Vagina (tissue), 2 donors: ENCODE measurements around the gene NUDT16. TPM values are rescaled to one million over a fixed set of nuclear protein-coding genes. Genes with fewer than 3 reads are reported as not detected.
"Not testable (repeated sequence)": the region's sequence is repeated elsewhere in the genome, so short reads cannot be mapped to it uniquely, and the experiment has no call there.

ENCODE experiments used
- DNase-seq, 2 donors: peaks; one replicate each; pipeline ENCODE4 v3.0.0-alpha.2; 2017; ENCODE audit errors: extremely low spot score in 2 of 2
- H3K27ac ChIP-seq: fragments of 200-600 bp; sonication (generic); one replicate; pipeline ENCODE4 v1.5.1; 2019
- H3K27me3 ChIP-seq: fragments of 200-600 bp; sonication (generic); one replicate; pipeline ENCODE4 v1.5.1; 2019
- H3K36me3 ChIP-seq, 2 donors: fragments of 200-600 bp; sonication (generic); one replicate each; pipeline ENCODE4 v1.5.1; 2017 to 2019
- H3K4me1 ChIP-seq: fragments of 200-600 bp; sonication (generic); one replicate; pipeline ENCODE4 v1.5.1; 2019
- H3K4me3 ChIP-seq, 2 donors: fragments of 200-600 bp; sonication (generic); 1 replicate in 1 of 2; 2 replicates in 1 of 2; pipeline ENCODE4 v1.5.1; 2016 to 2019
- H3K9me3 ChIP-seq: fragments of 200-600 bp; sonication (generic); one replicate; pipeline ENCODE4 v1.5.1; 2019
- POLR2A ChIP-seq, 2 donors: fragments of 450-650 bp; IDR thresholded peaks; one replicate each; pipeline ENCODE4 v1.6.1; 2017; ENCODE audit warnings: antibody characterized with exemption in 2 of 2, mild to moderate bottlenecking in 2 of 2, moderate library complexity in 2 of 2
- POLR2AphosphoS5 ChIP-seq, 2 donors: sonication (generic); formaldehyde crosslinking; IDR thresholded peaks; one replicate each; pipeline ENCODE4 v1.9.0; 2017; ENCODE audit warnings: antibody characterized with exemption in 2 of 2, mild to moderate bottlenecking in 2 of 2, low read depth in 1 of 2; ENCODE audit not compliant: insufficient read depth in 1 of 2
- intact Hi-C: fragments of 100-400 bp; cut with DNase I; formaldehyde crosslinking; loops from one replicate; pipeline ENCODE4 v1.15.1; 2023
- total RNA-seq: library from RNA; depleted of rRNA; stranded (reverse); fragments of >200 nt; gene quantifications from one replicate; pipeline ENCODE4 v1.2.3, GENCODE V29; 2016
- TF ChIP-seq, protein P1 (sequence below), 3 experiments: fragments of 450-650 bp in 2 of 3; fragments of 200-600 bp in 1 of 3; sonication (generic) in 1 of 3; IDR thresholded peaks; one replicate each; pipeline ENCODE4 v1.5.1; 2017 to 2019; ENCODE audit warnings: antibody characterized with exemption in 3 of 3, mild to moderate bottlenecking in 2 of 3, moderate library complexity in 2 of 3

NUDT16 gene
- total RNA-seq, 1 donor from 2014 or later, result 18.2 TPM

DNA sequence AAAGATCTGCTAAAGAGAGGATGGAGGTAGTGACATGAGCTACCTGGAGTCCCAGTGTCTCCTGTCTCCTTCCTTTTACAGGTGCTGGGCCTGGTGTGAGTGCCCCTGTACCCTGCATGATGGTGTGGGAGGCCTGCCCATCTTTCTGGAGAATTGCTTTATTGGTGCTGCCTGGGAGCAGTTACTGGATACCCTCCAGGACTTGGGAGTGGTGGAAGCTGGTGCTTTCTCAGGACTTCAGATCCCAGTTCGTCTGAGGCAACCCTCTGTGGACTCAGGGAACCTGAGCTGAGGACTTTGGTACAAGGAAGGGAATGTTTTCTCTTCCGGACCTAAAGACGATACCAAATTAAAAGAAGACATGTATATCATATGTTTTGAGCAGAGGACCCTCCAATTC lies 18.3 kb upstream of the NUDT16 start:
- H3K4me3 ChIP-seq, result no peak overlapping the region
- no peaks in the 10 kb centered on the region for H3K36me3 ChIP-seq
- peaks cover 11% of the 10 kb centered on the region for H3K4me1 ChIP-seq
- no peak for DNase-seq
- no peak overlapping the region for H3K27ac ChIP-seq
- H3K27me3 ChIP-seq, result no peaks in the 10 kb centered on the region
- TF ChIP-seq POLR2A (IDR thresholded peaks at IDR 0.05) (no peak), POLR2AphosphoS5 (IDR thresholded peaks at IDR 0.05; ENCODE audit: insufficient read depth in 1 of 2, low read depth in 1 of 2) (no peak)
- TF ChIP-seq, protein P1, sequence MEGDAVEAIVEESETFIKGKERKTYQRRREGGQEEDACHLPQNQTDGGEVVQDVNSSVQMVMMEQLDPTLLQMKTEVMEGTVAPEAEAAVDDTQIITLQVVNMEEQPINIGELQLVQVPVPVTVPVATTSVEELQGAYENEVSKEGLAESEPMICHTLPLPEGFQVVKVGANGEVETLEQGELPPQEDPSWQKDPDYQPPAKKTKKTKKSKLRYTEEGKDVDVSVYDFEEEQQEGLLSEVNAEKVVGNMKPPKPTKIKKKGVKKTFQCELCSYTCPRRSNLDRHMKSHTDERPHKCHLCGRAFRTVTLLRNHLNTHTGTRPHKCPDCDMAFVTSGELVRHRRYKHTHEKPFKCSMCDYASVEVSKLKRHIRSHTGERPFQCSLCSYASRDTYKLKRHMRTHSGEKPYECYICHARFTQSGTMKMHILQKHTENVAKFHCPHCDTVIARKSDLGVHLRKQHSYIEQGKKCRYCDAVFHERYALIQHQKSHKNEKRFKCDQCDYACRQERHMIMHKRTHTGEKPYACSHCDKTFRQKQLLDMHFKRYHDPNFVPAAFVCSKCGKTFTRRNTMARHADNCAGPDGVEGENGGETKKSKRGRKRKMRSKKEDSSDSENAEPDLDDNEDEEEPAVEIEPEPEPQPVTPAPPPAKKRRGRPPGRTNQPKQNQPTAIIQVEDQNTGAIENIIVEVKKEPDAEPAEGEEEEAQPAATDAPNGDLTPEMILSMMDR (IDR thresholded peaks at IDR 0.05), result no peak
- H3K9me3 ChIP-seq, result no peaks in the 10 kb centered on the region
- intact Hi-C loops, result no loop called here

DNA sequence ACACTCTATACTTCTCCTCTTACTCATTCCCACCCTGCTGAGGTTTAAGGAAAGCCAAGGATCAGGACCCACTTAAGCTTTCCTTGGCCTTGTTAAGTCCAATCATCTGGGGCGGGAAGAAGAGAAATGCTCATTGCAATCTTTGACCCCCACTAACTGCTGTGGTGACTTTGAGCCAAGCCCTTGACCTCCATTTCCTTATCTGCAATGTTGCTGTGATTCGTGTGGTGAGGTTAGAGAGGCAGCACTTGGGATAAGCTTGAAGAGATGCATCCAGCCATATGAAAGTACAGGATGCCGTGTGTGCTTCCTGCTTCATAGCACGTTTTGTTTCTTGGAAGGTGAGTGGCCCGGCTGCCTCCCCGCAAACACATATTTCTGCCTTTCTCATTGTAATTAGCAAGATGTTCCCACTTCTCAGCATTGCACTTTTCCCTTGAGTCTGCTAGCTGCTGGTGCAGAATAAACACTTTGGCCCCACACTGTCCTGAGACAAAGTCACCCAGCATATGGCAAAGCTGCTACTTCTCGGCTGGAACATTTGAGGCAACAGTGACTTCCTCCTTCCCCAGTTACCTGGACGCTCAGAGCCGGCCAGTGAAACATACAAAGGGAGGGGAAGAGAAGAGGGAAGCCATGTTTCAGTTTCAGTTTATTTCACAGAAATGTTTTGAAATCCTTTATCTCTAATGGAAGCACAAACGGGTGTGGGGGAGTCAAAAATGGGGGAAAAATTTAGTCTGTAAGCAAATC lies 10.5 kb upstream of the NUDT16 start:
- no peaks in the 10 kb centered on the region for H3K36me3 ChIP-seq
- no peaks in the 10 kb centered on the region for H3K27me3 ChIP-seq
- H3K27ac ChIP-seq, result no peak overlapping the region
- no peaks in the 10 kb centered on the region for H3K9me3 ChIP-seq
- DNase-seq, result no peak
- TF ChIP-seq POLR2AphosphoS5 (IDR thresholded peaks at IDR 0.05; ENCODE audit: insufficient read depth in 1 of 2, low read depth in 1 of 2), result no peak
- no peak for TF ChIP-seq POLR2A (IDR thresholded peaks at IDR 0.05)
- TF ChIP-seq, protein P1 (IDR thresholded peaks at IDR 0.05), result no peak
- H3K4me1 ChIP-seq, result no peaks in the 10 kb centered on the region
- intact Hi-C loops, result no loop called here
- H3K4me3 ChIP-seq, result no peak overlapping the region

DNA sequence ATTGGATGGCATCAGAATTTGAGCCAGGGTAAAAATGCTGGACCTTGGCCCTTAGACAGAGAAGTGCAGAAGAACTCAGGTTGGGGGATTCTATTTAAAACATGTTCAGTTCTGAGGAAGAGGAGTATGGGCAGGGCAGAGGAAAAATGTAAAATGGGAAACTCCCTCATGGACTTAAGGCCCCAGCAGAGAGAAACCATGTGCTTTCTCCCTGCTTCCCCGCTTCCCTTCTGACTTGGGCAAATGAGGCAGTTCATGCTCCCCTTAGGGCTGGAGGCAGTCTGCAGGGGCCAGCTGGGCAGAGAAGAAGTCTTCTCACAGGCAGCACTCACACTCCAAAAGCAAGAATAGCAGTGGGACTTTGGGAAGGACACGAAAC lies 9.9 kb upstream of the NUDT16 start:
- Histone ChIP-seq H3K9me3 (no peaks in the 10 kb centered on the region), H3K27ac (no peak overlapping the region), H3K4me3 (no peak overlapping the region), H3K4me1 (no peaks in the 10 kb centered on the region), H3K27me3 (no peaks in the 10 kb centered on the region), H3K36me3 (no peaks in the 10 kb centered on the region)
- TF ChIP-seq POLR2AphosphoS5 (IDR thresholded peaks at IDR 0.05; ENCODE audit: insufficient read depth in 1 of 2, low read depth in 1 of 2) (no peak), POLR2A (IDR thresholded peaks at IDR 0.05) (no peak)
- TF ChIP-seq, protein P1 (IDR thresholded peaks at IDR 0.05), result no peak
- intact Hi-C loops, result no loop called here
- DNase-seq, result no peak

DNA sequence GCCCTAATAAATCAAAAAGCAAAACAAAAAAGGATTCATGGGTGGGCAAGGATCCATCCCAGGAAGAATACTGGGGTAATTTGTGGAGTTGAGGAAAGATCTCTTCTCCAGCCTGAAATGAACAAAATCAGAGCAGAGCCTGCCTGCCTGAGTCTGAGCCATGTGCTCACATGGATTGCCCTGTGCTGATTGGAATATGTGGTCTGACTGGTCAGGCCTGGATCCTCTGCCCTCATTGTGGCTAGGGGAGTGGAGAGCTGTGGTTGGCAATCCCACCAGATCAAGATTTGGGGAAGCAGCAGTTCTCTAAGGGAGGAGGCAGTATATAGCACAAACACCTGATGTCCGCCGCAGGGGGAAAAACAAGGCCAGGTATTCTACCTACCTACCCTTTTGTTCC lies 6.8 kb upstream of the NUDT16 start:
- Histone ChIP-seq H3K4me3 (no peak overlapping the region), H3K9me3 (no peaks in the 10 kb centered on the region), H3K36me3 (no peaks in the 10 kb centered on the region), H3K27ac (no peak overlapping the region), H3K4me1 (peaks cover 4% of the 10 kb centered on the region), H3K27me3 (no peaks in the 10 kb centered on the region)
- no peak for DNase-seq
- intact Hi-C loops, result no loop called here
- no peak for TF ChIP-seq POLR2AphosphoS5 (IDR thresholded peaks at IDR 0.05; ENCODE audit: insufficient read depth in 1 of 2, low read depth in 1 of 2)
- TF ChIP-seq, protein P1 (IDR thresholded peaks at IDR 0.05), result no peak
- no peak for TF ChIP-seq POLR2A (IDR thresholded peaks at IDR 0.05)

DNA sequence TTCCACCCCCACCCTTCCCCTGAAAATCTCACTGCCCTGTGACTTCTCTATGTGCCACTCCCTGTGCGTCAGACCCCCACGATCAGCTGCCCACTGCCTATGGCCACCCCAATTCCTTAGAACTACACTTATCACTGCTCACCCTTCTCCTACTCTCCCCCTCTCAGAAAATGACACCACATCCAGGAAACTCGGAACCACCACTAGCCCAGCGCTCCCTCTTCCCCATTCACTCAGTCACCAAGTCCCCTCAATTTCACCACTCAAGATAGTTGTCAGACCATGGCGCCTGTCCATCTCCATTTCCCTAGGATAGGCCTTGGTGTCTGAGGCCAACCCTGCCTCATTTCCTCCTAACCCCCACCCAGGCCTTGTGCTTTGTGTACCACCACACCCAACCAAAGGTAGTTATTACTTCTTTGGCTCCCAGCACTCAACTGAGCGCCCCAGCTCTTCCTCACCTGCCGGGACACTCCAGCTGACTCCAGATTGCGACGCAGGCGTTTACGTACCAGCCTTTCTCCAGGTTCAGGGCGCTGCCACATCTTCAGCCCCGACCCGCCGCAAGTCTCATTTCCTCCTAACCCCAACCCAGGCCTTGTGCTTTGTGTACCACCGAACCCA lies 641 bp upstream of the NUDT16 start:
- peak in 1 of 2 donors; percentile 86 for DNase-seq
- Histone ChIP-seq H3K4me3 (peak overlapping the region; percentile 71 to 100), H3K4me1 (peaks cover 39% of the 10 kb centered on the region), H3K27ac (peak overlapping the region; percentile 65)
- TF ChIP-seq POLR2A (IDR thresholded peaks at IDR 0.05), result peak in 1 of 2 donors; percentile 56
- H3K36me3 ChIP-seq, intact Hi-C loops, H3K27me3 ChIP-seq, H3K9me3 ChIP-seq: not testable (repeated sequence)
